ENCODE measurements around the gene ARID5B. TPM values are rescaled to one million over a fixed set of nuclear protein-coding genes. Genes with fewer than 3 reads are reported as not detected.

ARID5B gene
- total and polyA plus RNA-seq, 2 donors (not counting 3 experiments of a cell fraction or from before 2014, with no cell fraction given) = 5.6 to 8.9 TPM

DNA sequence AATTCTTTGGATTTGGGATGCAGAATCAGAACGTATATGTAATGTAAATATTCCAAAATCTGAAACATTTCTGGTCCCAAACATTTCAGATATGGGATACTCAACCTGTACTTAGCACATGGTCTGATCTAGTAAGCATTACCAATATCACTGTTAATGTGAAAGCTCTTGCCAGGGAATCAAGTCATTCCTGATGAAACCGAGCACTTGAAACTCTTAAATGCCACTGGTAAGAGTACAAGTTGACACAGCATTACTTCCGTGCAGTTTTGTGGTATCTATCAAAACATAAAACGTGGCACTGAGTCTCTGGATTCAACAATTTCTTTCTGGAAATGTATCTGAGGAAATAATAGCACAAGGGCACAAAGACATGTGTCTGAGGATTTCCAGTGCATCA lies 211.5 kb downstream of the ARID5B start:
- Histone ChIP-seq H4K20me1 (replicated peaks; ENCODE audit: control insufficient read depth, extremely low read depth, insufficient read depth, low read length) (no peaks in the 10 kb centered on the region), H3K4me3 (replicated peaks in 1 of 3; ENCODE audit: insufficient read depth in 1 of 3, low read depth in 1 of 3, low read length in 3 of 3) (no peak overlapping the region), H3K4me2 (ENCODE audit: insufficient read depth, low read length) (no peak overlapping the region), H3K9me3 (replicated peaks; ENCODE audit: control insufficient read depth, insufficient read depth, low read length) (no peaks in the 10 kb centered on the region), H3K79me2 (ENCODE audit: control insufficient read depth, insufficient read depth, low read length) (no peaks in the 10 kb centered on the region), H3K9me1 (replicated peaks; ENCODE audit: control insufficient read depth, extremely low read depth, insufficient read depth, low read length) (no peaks in the 10 kb centered on the region), H3K36me3 (ENCODE audit: control insufficient read depth in 2 of 2, extremely low read depth in 1 of 2, insufficient read depth in 2 of 2, low read length in 2 of 2) (no peaks in the 10 kb centered on the region), H3K4me1 (ENCODE audit: control insufficient read depth, extremely low read depth, insufficient read depth, low read length) (peaks cover 4% of the 10 kb centered on the region), H3K27me3 (ENCODE audit: control insufficient read depth in 2 of 2, insufficient read depth in 2 of 2, low read length in 2 of 2) (no peaks in the 10 kb centered on the region), H2AFZ (ENCODE audit: low read depth, low read length) (no peak overlapping the region), H3K27ac (ENCODE audit: insufficient read depth, low read depth, low read length) (no peak overlapping the region), H3K9ac (replicated peaks; ENCODE audit: extremely low read depth, insufficient read depth, low read length) (no peak overlapping the region)
- intact Hi-C loops (cut with micrococcal nuclease) = no loop called here
- TF ChIP-seq MYC (IDR thresholded peaks at IDR 0.05; ENCODE audit: low read depth, low read length) = no peak
- TF ChIP-seq EZH2 (IDR thresholded peaks at IDR 0.05; ENCODE audit: borderline replicate concordance, low read depth, low read length, severe bottlenecking) = no peak
- TF ChIP-seq POLR2AphosphoS5 (IDR thresholded peaks at IDR 0.05; ENCODE audit: insufficient read depth, low read depth, low read length) = no peak
- no peak for TF ChIP-seq JUN (IDR thresholded peaks at IDR 0.05; ENCODE audit: borderline replicate concordance, insufficient read depth, insufficient read length, low read depth)
- no peak for TF ChIP-seq GATA2 (IDR thresholded peaks at IDR 0.05; ENCODE audit: insufficient read depth, insufficient read length, low read depth, low read length)
- TF ChIP-seq FOS (IDR thresholded peaks at IDR 0.05; ENCODE audit: borderline replicate concordance, insufficient read depth, low read length) = no peak
- TF ChIP-seq, protein P1, sequence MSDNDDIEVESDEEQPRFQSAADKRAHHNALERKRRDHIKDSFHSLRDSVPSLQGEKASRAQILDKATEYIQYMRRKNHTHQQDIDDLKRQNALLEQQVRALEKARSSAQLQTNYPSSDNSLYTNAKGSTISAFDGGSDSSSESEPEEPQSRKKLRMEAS (IDR thresholded peaks at IDR 0.05; ENCODE audit: insufficient read depth, insufficient read length) = no peak
- TF ChIP-seq, protein P2, sequence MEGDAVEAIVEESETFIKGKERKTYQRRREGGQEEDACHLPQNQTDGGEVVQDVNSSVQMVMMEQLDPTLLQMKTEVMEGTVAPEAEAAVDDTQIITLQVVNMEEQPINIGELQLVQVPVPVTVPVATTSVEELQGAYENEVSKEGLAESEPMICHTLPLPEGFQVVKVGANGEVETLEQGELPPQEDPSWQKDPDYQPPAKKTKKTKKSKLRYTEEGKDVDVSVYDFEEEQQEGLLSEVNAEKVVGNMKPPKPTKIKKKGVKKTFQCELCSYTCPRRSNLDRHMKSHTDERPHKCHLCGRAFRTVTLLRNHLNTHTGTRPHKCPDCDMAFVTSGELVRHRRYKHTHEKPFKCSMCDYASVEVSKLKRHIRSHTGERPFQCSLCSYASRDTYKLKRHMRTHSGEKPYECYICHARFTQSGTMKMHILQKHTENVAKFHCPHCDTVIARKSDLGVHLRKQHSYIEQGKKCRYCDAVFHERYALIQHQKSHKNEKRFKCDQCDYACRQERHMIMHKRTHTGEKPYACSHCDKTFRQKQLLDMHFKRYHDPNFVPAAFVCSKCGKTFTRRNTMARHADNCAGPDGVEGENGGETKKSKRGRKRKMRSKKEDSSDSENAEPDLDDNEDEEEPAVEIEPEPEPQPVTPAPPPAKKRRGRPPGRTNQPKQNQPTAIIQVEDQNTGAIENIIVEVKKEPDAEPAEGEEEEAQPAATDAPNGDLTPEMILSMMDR (IDR thresholded peaks at IDR 0.05; ENCODE audit: extremely low read depth in 1 of 2, insufficient read depth in 1 of 2, low read depth in 1 of 2, low read length in 2 of 2) = no peak
- no peak for FAIRE-seq
- DNase-seq (ENCODE audit: low read depth, low spot score) = no peak
- ChIA-PET CTCF (no interaction called here), POLR2A (no interaction called here)
- no TSS peak for BruUV-seq (replicated peaks)
- dilution Hi-C loops (cut with MboI; ENCODE audit: extremely low pct_ligation_motif_present, low sequenced_read_pairs) = no loop called here

Data from endothelial cell of umbilical vein (primary cell).